H9 (cell line): ENCODE results near the gene LLGL2. TPM values are rescaled to one million over a fixed set of nuclear protein-coding genes. Genes with fewer than 3 reads are reported as not detected.

ENCODE experiments used
- DNase-seq: peaks from one replicate; pipeline ENCODE4 v3.0.0-alpha.2; 2017
- H2AFZ ChIP-seq: one replicate; pipeline ENCODE4 v1.6.1; 2013; ENCODE audit warnings: mild to moderate bottlenecking, low read length, control low read depth, moderate library complexity
- H2AK5ac ChIP-seq: 2 replicates; pipeline ENCODE4 v1.6.1; 2013; ENCODE audit warnings: low read length, control low read depth, mixed read lengths; ENCODE audit not compliant: insufficient read length
- H2BK120ac ChIP-seq: one replicate; pipeline ENCODE4 v1.6.1; 2013; ENCODE audit warnings: low read depth, mild to moderate bottlenecking, low read length, control low read depth, inconsistent platforms; ENCODE audit not compliant: poor library complexity, severe bottlenecking
- H2BK12ac ChIP-seq: 2 replicates; pipeline ENCODE4 v1.6.1; 2013; ENCODE audit warnings: low read length, control low read depth, mixed read lengths, low read depth; ENCODE audit not compliant: insufficient read length
- H2BK15ac ChIP-seq: 2 replicates; pipeline ENCODE4 v1.6.1; 2013; ENCODE audit warnings: low read depth, low read length, control low read depth
- H2BK20ac ChIP-seq: one replicate; pipeline ENCODE4 v1.6.1; 2013; ENCODE audit warnings: low read depth, mild to moderate bottlenecking, low read length, control low read depth, inconsistent platforms; ENCODE audit not compliant: poor library complexity, severe bottlenecking
- H2BK5ac ChIP-seq: 2 replicates; pipeline ENCODE4 v1.6.1; 2013; ENCODE audit warnings: low read length, control low read depth, mixed read lengths; ENCODE audit not compliant: insufficient read length
- H3K14ac ChIP-seq: 2 replicates; pipeline ENCODE4 v1.6.1; 2013; ENCODE audit warnings: low read length, control low read depth; ENCODE audit not compliant: insufficient read depth
- H3K18ac ChIP-seq: 2 replicates; pipeline ENCODE4 v1.6.1; 2013; ENCODE audit warnings: low read depth, mild to moderate bottlenecking, mixed read lengths, low read length, control low read depth; ENCODE audit not compliant: insufficient read length
- H3K23ac ChIP-seq: 2 replicates; pipeline ENCODE4 v1.6.1; 2013; ENCODE audit warnings: low read length, control low read depth, mixed read lengths, low read depth; ENCODE audit not compliant: insufficient read length
- H3K23me2 ChIP-seq: 2 replicates; pipeline ENCODE4 v1.6.1; 2013; ENCODE audit warnings: low read depth, mild to moderate bottlenecking, mixed read lengths, low read length, control low read depth; ENCODE audit not compliant: insufficient read length, poor library complexity, severe bottlenecking
- H3K27ac ChIP-seq: 2 replicates; pipeline ENCODE4 v1.5.1; 2013; ENCODE audit warnings: low read length, control low read depth, mixed read lengths, low read depth; ENCODE audit not compliant: insufficient read length
- H3K27me3 ChIP-seq: 2 replicates; pipeline ENCODE4 v1.6.1; 2013; ENCODE audit warnings: low read length, control low read depth, inconsistent platforms; ENCODE audit not compliant: insufficient read depth
- H3K4ac ChIP-seq: 2 replicates; pipeline ENCODE4 v1.6.1; 2013; ENCODE audit warnings: low read depth, mild to moderate bottlenecking, control low read depth, inconsistent platforms, low read length, moderate library complexity
- H3K4me1 ChIP-seq: 2 replicates; pipeline ENCODE4 v1.6.1; 2013; ENCODE audit warnings: low read length, control low read depth, inconsistent platforms; ENCODE audit not compliant: insufficient read depth
- H3K4me2 ChIP-seq: 2 replicates; pipeline ENCODE4 v1.6.1; 2013; ENCODE audit warnings: low read length, control low read depth, mixed read lengths; ENCODE audit not compliant: insufficient read length, insufficient read depth
- H3K56ac ChIP-seq: 2 replicates; pipeline ENCODE4 v1.6.1; 2013; ENCODE audit warnings: low read depth, mild to moderate bottlenecking, mixed read lengths, low read length, control low read depth; ENCODE audit not compliant: insufficient read length
- H3K79me1 ChIP-seq: 2 replicates; pipeline ENCODE4 v1.6.1; 2013; ENCODE audit warnings: low read depth, mild to moderate bottlenecking, moderate library complexity, low read length, control low read depth, inconsistent platforms; ENCODE audit not compliant: insufficient read depth, poor library complexity, severe bottlenecking
- H3K79me2 ChIP-seq: 2 replicates; pipeline ENCODE4 v1.6.1; 2013; ENCODE audit warnings: low read length, control low read depth, inconsistent platforms; ENCODE audit not compliant: insufficient read depth
- H3K9ac ChIP-seq: 2 replicates; pipeline ENCODE4 v1.6.1; 2013; ENCODE audit warnings: low read length, control low read depth, mixed read lengths; ENCODE audit not compliant: insufficient read length; ENCODE audit errors: extremely low read depth
- H3K9me3 ChIP-seq: one replicate; pipeline ENCODE4 v1.6.1; 2013; ENCODE audit warnings: low read depth, low read length, inconsistent platforms; ENCODE audit not compliant: control insufficient read depth
- H3T11ph ChIP-seq: one replicate; pipeline ENCODE4 v1.6.1; 2013; ENCODE audit warnings: mild to moderate bottlenecking, low read length, control low read depth, inconsistent platforms
- H4K20me1 ChIP-seq: one replicate; pipeline ENCODE4 v1.6.1; 2013; ENCODE audit not compliant: control insufficient read depth, insufficient read length, insufficient read depth
- H4K5ac ChIP-seq: 2 replicates; pipeline ENCODE4 v1.6.1; 2013; ENCODE audit warnings: low read depth, mild to moderate bottlenecking, mixed read lengths, low read length, control low read depth; ENCODE audit not compliant: insufficient read length
- H4K8ac ChIP-seq: replicated peaks from 2 replicates; pipeline ENCODE4 v1.6.1; 2013; ENCODE audit warnings: low read length, control low read depth, mixed read lengths, low read depth; ENCODE audit not compliant: insufficient read length
- H4K91ac ChIP-seq: 2 replicates; pipeline ENCODE4 v1.6.1; 2013; ENCODE audit warnings: low read depth, mild to moderate bottlenecking, moderate library complexity, mixed read lengths, low read length, control low read depth; ENCODE audit not compliant: insufficient read length
- H3K27ac Mint-ChIP-seq, 3 experiments: 2 replicates in 2 of 3; 3 replicates in 1 of 3; pipeline ENCODE4 v1.8.0; 2020 to 2021; ENCODE audit warnings: mixed read lengths in 3 of 3, mild to moderate bottlenecking in 1 of 3, moderate library complexity in 1 of 3
- H3K27me3 Mint-ChIP-seq: 2 replicates; pipeline ENCODE4 v1.8.0; 2021; ENCODE audit warnings: low read depth, mild to moderate bottlenecking, moderate library complexity, mixed read lengths
- H3K36me3 Mint-ChIP-seq, 3 experiments: 2 replicates in 2 of 3; 3 replicates in 1 of 3; pipeline ENCODE4 v1.8.0; 2020 to 2021; ENCODE audit warnings: low read depth in 3 of 3, mixed read lengths in 3 of 3; ENCODE audit not compliant: insufficient read depth in 1 of 3
- H3K4me1 Mint-ChIP-seq, 2 experiments: 2 replicates each; pipeline ENCODE4 v1.8.0; 2020; ENCODE audit warnings: mixed read lengths in 2 of 2
- H3K4me3 Mint-ChIP-seq, 2 experiments: 2 replicates in 1 of 2; 3 replicates in 1 of 2; pipeline ENCODE4 v1.8.0; 2020 to 2021; ENCODE audit warnings: mild to moderate bottlenecking in 2 of 2, mixed read lengths in 2 of 2, moderate library complexity in 1 of 2
- H3K9me3 Mint-ChIP-seq, 2 experiments: 2 replicates in 1 of 2; 3 replicates in 1 of 2; pipeline ENCODE4 v1.8.0; 2020; ENCODE audit warnings: mild to moderate bottlenecking in 2 of 2, mixed read lengths in 2 of 2, moderate library complexity in 1 of 2
- CTCF ChIP-seq: fragments of 200-600 bp; sonication (generic); conservative IDR thresholded peaks from 3 replicates; pipeline ENCODE4 v1.8.0; 2021; ENCODE audit warnings: antibody characterized with exemption, mild to moderate bottlenecking
- WGBS: extraction: QIAGEN DNeasy Blood & Tissue Kit; methylation state at CpG from one replicate; pipeline ENCODE4 v1.1.7; 2013; ENCODE audit warnings: missing lambda C conversion rate, low lambda C conversion rate, mixed read lengths; ENCODE audit not compliant: insufficient read length; ENCODE audit errors: extremely low coverage; 5-methylcytosine and 5-hydroxymethylcytosine counted together
- total RNA-seq: library from RNA; stranded (reverse); gene quantifications from 2 replicates; pipeline ENCODE4 v1.2.1, GENCODE V29; 2021

Gene LLGL2
- total RNA-seq, 1 experiment from 2014 or later: 90.4 TPM

- Histone ChIP-seq H3K18ac (no peak overlapping the region), H3T11ph (no peak overlapping the region), H2BK120ac (no peak overlapping the region), H3K27ac (no peak overlapping the region), H3K27me3 (no peaks in the 10 kb centered on the region), H3K4me2 (no peak overlapping the region), H2BK15ac (no peak overlapping the region), H3K4me1 (no peaks in the 10 kb centered on the region), H3K23me2 (no peaks in the 10 kb centered on the region), H3K56ac (no peak overlapping the region), H3K9ac (no peak overlapping the region), H2BK20ac (no peak overlapping the region), H3K79me1 (no peaks in the 10 kb centered on the region), H2AFZ (no peak overlapping the region), H4K91ac (no peak overlapping the region), H2AK5ac (no peak overlapping the region), H3K14ac (no peak overlapping the region), H3K23ac (no peak overlapping the region), H3K79me2 (no peaks in the 10 kb centered on the region), H4K5ac (no peak overlapping the region), H2BK5ac (no peak overlapping the region), H3K4ac (no peak overlapping the region), H2BK12ac (no peak overlapping the region), H3K9me3 (no peaks in the 10 kb centered on the region), H4K20me1 (no peaks in the 10 kb centered on the region), H4K8ac (no peak overlapping the region)
- TF ChIP-seq CTCF: no peak
- H3K4me1 Mint-ChIP-seq: no peaks in the 10 kb centered on the region; a peak in 1 of 4 replicates
- DNase-seq: no peak
- WGBS: no CpG with 5 or more reads among the region's 16 CpGs
- H3K36me3 Mint-ChIP-seq: peaks cover 2 to 12% (median 4%) of the 10 kb centered on the region in 3 experiments; a peak in 5 of 7 replicates
- H3K4me3 Mint-ChIP-seq: no peak overlapping the region
- peaks cover 1% of the 10 kb centered on the region; the same call in 1 of the 2 replicates for H3K27me3 Mint-ChIP-seq
- H3K27ac Mint-ChIP-seq: peak overlapping the region in 1 of 3 experiments; percentile 85; a peak in 1 of 7 replicates
- H3K9me3 Mint-ChIP-seq: no peaks in the 10 kb centered on the region
Measured at GRCh38 chr17:75573540-75573957, 48.1 kb downstream of the LLGL2 start.
